Globus pallidus (tissue), 1 donor: ENCODE data around the gene VAV2.

Experiments used
- DNase-seq: peaks from one replicate; pipeline ENCODE4 v3.0.0-alpha.2; 2015; ENCODE audit warnings: low spot score

VAV2 gene

DNA sequence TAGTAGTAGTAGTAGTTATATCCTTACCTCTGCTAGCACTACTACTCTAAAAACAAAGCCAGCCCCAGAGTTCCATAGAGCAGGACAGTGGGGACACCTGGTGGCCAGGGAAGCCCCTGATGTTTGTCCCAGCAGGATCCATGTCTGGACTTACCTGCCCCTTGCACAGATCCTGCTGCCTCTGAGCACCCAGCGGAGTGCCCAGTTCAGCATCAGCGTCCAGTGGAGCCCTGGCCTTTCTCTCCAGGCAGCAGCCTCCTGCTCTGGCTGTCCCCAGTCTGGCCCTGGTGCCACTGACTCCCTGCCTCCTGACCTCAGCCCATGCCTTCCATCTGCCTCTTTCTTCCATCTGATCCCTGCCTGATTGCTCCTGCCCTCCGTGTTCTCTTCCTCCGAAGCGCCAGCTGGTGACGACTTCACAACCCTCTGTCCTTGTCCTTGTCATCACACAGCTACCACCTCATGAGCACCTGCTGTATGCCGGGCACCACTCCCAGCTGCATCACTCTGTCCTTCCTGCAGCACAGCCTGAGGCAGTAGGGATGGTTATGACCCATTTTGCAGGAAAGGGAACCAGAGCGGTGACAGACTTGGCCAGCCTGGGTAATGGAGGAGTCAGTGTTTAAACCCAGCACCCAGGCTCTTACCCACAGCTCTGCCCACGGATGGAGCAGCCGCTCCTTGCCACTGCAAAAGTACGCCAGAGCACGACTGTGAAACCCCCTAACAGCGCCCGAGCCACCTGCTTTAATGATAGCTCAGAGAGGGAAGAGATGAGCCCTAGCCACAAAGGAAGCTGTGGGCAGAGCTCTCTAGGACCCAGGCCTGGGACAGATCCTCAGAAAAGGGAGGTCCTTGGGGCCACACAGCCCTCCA lies 265.5 kb downstream of the VAV2 start:
- DNase-seq = no peak

DNA sequence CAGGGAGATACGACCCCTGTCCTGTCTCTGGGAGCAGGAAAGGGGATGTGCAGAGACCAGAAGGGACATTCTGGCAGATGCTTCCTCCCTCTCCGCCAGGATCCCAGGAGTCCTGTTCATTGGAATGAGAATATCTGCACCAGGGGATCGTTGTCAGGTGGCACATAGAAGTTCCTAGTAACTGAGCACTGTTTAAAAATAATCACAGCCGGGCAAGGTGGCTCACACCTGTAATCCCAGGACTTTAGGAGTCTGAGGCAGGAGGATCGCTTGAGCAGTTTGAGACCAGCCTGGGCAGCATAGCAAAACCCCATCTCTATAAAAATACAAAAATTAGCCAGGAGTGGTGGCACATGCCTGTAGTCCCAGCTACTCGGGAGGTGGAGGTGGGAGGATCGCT lies 266.2 kb downstream of the VAV2 start:
- no peak for DNase-seq

DNA sequence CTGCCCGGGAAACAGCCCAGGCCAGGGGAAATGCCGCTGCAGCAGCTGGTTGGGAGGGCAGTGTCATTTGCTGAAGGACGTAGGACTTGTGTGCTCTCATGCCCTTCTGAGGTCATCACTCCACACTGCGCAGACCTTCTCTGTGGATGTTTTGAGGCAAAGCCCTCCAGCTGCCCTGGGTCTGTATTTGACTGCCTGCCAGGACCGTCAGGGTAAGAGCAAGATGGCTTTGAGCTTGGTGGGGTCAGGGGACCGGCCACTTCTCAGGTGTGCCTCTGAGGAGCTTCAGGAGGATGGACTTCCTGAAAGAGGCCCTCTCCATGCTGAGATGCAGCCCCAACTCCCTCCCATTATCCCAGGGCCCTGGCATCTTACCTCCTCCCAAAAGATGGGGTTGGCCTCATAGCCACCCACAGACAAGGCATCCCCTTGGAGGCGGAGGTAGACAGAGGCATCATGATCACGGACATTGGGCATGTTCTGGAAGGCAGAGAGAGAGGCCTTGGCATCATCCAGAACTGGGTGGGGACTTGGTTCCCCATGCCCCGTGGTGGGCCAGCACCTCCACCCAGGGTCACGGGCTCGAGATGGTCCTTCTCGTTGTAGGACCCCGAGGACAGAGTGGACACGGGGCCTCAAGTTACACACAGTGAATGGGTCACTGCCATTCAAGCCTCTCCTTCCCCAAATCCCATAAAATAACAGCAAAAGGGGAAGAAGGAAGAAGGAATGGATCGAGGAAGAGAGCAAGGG lies 273.4 kb downstream of the VAV2 start:
- DNase-seq = no peak

DNA sequence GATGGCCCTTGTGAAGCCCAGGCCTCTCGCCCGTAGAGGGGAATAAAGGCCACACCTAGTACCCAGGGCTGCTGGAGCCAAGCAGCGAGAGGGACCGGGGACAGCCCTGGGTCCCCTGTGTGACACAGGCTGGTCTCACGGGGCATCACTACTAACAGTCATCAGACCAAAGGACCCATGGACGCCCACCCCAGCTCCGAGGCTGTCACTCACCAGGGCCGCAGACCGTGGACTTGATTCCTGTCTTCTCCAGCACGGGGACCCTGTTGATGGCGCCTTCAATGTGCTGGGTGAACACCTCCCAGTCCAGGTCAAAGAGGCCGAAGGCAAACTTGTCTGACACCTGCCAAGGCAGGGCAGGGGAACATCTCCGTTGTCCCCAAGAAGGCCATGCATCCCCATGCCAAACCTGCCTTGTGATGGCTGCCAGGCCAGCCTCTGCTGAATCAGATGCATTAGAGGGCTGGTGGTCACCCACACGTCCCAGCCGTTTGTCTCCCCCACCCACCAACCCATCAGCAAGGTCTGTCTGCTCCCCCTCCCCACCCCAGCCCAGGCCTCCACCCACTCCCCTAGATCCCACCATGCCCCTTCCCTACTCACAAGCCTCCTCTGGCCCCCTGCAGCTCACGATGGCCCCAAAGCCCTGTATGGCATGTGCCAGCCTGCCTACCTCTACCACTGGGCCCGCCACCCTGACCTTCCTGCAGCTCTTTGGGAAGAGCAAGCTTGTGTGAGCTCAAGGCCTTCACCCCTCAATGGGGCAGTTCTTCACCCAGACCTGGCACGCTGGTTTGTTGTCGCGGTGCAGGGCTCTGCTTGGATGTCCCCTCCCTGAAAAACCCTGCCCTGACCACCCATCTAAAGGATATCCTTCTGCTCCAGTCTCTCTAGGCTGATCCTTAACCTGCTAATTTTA lies 274.8 kb downstream of the VAV2 start:
- DNase-seq = no peak

DNA sequence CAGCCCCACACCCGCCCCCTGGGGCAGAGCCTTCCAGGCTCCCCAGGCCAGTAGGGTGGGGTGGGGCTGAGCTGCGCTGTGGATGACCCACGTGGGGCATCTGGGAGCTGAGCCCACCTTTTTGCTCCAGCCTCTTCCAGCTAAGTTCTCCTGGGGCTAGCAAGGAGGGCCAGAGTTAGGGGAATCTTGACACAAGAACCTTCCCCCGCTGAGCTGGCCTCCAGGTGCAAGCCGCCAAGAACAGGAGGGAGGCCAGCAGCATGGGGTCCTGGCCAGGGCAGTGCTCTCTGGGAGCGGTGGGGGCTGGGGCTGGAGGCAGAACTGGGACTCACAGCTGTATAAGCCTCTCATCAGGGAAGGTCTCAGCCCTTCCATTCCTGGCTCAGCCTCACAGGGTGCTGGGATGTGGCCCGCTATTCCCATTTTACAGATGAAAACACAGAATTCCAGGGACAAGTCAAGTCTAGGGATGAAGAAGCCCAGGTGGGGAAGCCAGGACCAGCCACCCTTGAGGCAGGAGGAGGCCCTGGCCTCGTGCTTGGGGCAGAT lies 275.5 kb downstream of the VAV2 start:
- DNase-seq = peak; percentile 27

DNA sequence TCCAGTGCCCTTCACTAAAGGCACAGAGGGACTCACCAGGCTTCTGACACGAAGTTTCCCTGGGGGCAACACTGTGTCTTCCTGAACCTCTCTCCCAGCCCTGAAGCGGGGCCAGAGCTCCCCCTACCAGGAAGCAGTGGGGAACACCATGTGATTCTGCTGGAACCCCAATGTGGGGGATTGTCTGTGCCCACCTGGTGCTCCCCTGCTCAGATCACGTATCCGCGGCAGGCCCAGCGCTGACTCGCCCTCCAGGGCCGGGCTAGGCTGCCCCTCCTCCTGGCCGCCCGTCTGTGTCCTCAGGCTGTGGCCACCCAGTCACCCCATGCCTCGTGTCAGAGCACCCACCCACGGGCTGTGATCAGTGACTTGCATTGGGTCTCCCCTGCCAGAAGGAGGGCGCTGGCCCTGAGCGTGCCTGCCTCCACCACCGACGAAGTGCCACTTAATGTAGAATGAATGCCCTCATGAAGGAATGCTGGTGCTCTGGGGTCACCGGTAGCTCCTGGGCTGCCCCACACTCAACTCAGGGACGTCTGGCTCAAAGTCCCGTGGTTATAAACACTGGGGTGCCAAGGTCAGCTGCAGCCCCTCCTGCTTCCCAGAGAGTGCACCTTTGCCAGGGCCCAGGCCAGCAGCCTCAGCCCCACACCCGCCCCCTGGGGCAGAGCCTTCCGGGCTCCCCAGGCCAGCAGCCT lies 276.1 kb downstream of the VAV2 start:
- DNase-seq = no peak

DNA sequence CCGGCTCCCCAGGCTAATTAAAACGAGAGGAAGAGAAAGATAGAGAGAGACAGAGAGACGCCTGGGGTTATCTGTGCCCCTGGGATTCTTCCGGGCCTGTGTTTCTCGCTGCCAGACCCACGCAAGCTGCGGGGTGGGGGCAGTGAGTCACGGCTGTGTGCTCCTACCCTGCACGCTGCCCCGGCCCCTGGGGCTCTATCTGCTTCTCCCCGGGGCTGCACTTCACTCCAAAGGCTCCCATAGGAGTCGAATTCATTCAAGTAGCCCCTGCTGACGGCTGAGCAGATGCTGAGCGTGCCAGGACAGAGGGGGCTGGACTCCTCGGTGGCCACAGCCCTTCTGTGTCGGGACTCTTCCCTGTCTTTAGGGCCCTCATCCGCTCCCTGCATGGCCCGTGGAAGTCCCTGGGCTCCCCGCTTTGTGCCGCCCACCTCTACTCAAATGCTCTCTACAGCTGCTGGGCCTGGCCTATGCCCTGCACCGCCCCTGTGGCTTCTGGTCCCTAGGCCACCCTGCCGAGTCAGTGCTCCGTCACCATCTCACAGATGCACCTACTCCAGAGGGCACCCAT lies 276.7 kb downstream of the VAV2 start:
- no peak for DNase-seq

DNA sequence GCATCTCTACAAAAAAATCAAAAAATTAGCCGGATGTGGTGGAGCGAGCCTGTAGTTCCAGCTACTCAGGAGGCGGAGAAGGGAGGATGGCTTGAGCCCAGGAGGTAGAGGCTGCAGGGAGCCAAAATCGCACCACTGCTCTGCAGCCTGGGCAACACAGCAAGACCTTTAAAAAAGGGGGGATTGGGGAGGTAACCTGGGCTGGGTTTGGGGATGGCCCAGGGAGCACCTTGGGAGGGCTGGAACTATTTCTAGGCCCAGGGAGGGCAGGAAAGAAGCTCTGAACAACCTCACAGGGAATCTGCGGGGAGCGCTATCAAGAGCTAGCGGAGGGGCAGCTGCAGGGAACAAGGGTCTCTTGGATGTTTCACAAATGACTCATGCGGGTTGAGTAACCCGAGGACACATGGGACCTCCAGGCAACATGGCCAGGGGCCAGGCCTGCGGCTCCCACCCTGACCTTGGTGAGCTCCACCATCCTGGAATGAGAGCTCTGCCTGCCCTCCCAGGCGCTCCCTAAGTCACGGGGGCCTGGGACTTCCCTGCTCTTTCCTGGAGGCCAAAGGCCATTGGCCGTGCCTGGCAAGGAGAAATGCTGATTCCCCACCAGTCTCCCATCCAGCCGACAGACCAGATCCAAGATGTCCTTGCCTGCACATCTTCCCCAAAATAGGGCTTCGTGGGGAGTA lies 277.4 kb downstream of the VAV2 start:
- DNase-seq = no peak

DNA sequence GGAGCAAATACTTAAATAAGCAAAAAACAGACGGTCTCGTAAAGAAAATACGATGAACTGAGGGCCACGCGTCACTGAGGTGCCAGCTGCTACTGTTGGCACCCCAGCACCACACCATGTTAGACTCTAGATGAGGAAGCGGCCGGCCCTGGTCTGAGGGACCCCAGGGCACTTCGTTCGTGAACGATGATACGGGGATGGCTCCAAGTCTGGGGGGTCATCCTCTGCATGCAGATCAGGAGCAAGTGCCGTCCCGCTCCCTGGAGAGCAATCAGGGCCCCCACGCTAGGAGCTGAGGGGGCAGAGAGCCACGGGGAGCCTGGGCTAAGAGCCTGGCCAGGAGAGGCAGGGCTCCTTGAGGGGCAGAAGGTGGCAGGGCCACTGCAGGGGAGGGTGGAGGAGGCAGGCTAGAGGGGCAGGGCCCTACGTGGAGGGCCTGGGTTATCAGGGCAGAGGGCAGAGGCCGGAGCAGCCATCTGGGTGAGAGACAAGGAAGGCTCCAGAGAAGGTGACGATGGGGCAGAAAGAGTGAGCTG lies 278.1 kb downstream of the VAV2 start:
- DNase-seq = no peak

DNA sequence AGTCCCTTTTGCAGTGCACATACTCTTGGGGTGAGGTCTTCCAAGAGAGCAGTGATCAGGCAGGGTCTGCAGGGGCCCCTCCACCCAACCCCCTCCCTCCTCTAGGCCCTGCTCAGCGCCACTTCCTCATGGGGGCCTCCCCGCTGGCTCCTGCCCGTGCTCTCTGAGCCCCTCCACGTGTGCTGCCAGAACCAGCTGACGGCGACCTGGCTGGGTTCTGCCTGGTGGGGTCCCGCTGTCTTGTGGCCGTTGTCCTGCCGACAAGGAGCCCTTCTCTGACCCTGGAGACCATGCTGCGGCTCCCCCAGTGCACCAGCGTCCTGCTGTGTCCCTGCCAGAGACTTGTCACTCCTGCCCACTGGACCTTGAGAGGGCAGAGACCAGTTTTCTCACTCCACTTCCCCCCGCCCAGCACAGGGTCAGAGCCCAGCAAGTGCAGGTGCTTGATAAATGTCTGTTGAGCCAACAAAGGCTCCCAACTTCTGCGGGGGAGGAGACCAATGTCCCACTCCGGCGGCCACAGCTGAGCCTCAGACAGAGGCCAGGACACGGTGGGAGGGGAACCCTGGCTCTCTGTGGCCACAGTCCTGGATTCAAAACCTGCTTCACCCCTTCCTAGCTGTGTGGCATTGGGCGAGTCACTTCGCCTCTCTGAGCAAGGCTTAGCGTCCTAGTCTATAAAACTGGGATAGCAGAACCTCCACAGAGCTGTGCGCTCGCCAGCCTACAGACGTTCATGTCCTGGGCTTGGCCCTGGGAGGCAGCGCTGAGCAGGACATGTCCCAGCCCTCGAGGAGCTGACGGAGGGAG lies 278.8 kb downstream of the VAV2 start:
- no peak for DNase-seq

DNA sequence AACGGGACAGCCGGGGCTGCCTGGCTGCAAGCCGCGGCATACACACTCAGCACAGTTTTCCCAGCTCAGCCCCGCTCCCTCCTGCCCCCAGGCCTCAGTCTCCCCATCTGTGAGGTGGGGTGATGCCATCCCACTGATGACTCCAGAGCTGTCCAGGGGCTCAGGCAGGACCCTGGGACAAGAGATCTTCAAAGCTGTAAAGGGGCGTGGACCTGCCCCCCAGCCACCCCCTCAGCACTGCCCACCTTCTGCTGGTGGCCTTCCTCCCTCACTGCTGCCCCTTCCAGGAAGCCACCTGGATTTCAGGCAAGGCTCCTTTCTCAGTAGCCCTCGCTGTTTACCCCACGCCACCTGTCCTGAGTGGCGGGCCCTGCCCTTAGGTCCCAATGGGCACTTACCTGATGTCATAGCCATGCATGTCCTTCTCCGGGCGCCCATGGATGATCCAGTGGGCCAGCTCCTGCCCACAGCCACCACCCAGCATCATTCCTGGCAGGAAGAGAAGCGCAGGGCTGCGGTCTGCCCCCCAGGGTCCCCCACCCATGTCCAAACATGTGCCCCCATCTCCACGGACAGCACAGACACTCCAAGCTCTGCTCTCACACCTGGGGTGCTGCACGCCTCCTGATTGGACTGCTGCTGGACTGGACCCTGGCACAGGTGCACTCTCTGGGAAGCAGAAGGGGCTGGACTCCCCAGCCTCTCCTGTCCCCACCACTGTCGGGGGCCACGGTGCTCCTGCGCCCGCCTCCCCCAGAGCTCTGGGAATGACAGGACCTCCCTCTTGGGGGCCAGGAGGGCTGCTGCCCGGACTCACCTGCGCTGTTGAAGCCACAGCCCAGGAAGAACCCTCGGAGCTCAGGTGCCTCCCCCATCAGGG lies 279.7 kb downstream of the VAV2 start:
- DNase-seq = no peak
